ENCODE data around the gene SCO2. TPM values are rescaled to one million over a fixed set of nuclear protein-coding genes. Genes with fewer than 3 reads are reported as not detected.

SCO2 gene
- total and polyA plus RNA-seq, 10 of the 15 experiments (the other 5 are each of a cell fraction or from before 2014, with no cell fraction given): 0.18 to 16.0 (median 2.4) TPM; not detected in 1

GRCh38 chr22:50506611-50507420 lies 18.6 kb downstream of the SCO2 start (continued):
- no peak for TF ChIP-seq EGR1 (IDR thresholded peaks at IDR 0.05; ENCODE audit: borderline replicate concordance in 1 of 2, low read depth in 2 of 2, low read length in 2 of 2)
- no peak for TF ChIP-seq BHLHE40 (IDR thresholded peaks at IDR 0.05; ENCODE audit: borderline replicate concordance in 1 of 2, low read depth in 2 of 2, low read length in 1 of 2)
- TF ChIP-seq HDAC2 (IDR thresholded peaks at IDR 0.05): no peak
- TF ChIP-seq, protein P1, sequence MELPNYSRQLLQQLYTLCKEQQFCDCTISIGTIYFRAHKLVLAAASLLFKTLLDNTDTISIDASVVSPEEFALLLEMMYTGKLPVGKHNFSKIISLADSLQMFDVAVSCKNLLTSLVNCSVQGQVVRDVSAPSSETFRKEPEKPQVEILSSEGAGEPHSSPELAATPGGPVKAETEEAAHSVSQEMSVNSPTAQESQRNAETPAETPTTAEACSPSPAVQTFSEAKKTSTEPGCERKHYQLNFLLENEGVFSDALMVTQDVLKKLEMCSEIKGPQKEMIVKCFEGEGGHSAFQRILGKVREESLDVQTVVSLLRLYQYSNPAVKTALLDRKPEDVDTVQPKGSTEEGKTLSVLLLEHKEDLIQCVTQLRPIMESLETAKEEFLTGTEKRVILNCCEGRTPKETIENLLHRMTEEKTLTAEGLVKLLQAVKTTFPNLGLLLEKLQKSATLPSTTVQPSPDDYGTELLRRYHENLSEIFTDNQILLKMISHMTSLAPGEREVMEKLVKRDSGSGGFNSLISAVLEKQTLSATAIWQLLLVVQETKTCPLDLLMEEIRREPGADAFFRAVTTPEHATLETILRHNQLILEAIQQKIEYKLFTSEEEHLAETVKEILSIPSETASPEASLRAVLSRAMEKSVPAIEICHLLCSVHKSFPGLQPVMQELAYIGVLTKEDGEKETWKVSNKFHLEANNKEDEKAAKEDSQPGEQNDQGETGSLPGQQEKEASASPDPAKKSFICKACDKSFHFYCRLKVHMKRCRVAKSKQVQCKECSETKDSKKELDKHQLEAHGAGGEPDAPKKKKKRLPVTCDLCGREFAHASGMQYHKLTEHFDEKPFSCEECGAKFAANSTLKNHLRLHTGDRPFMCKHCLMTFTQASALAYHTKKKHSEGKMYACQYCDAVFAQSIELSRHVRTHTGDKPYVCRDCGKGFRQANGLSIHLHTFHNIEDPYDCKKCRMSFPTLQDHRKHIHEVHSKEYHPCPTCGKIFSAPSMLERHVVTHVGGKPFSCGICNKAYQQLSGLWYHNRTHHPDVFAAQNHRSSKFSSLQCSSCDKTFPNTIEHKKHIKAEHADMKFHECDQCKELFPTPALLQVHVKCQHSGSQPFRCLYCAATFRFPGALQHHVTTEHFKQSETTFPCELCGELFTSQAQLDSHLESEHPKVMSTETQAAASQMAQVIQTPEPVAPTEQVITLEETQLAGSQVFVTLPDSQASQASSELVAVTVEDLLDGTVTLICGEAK (IDR thresholded peaks at IDR 0.05; ENCODE audit: borderline replicate concordance): no peak
- no peak for TF ChIP-seq ZNF622 (IDR thresholded peaks at IDR 0.05)

Data from GM12878 (cell line).